ENCODE results near the gene MORN1.

- TF ChIP-seq, protein P1, sequence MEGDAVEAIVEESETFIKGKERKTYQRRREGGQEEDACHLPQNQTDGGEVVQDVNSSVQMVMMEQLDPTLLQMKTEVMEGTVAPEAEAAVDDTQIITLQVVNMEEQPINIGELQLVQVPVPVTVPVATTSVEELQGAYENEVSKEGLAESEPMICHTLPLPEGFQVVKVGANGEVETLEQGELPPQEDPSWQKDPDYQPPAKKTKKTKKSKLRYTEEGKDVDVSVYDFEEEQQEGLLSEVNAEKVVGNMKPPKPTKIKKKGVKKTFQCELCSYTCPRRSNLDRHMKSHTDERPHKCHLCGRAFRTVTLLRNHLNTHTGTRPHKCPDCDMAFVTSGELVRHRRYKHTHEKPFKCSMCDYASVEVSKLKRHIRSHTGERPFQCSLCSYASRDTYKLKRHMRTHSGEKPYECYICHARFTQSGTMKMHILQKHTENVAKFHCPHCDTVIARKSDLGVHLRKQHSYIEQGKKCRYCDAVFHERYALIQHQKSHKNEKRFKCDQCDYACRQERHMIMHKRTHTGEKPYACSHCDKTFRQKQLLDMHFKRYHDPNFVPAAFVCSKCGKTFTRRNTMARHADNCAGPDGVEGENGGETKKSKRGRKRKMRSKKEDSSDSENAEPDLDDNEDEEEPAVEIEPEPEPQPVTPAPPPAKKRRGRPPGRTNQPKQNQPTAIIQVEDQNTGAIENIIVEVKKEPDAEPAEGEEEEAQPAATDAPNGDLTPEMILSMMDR (IDR thresholded peaks at IDR 0.05), result no peak
- TF ChIP-seq POLR2A (IDR thresholded peaks at IDR 0.05), result no peak
Measured at GRCh38 chr1:2328676-2329455, 62.5 kb downstream of the MORN1 start.

All from right lobe of liver (tissue), 4 donors.